Vagina (tissue), 2 donors: Measurements from ENCODE around the gene XPO4. TPM values are rescaled to one million over a fixed set of nuclear protein-coding genes. Genes with fewer than 3 reads are reported as not detected.
"Not testable (repeated sequence)": the region's sequence is repeated elsewhere in the genome, so short reads cannot be mapped to it uniquely, and the experiment has no call there.

Experiments used
- DNase-seq, 2 donors: peaks; one replicate each; pipeline ENCODE4 v3.0.0-alpha.2; 2017; ENCODE audit errors: extremely low spot score in 2 of 2
- H3K27ac ChIP-seq: fragments of 200-600 bp; sonication (generic); one replicate; pipeline ENCODE4 v1.5.1; 2019
- H3K27me3 ChIP-seq: fragments of 200-600 bp; sonication (generic); one replicate; pipeline ENCODE4 v1.5.1; 2019
- H3K36me3 ChIP-seq, 2 donors: fragments of 200-600 bp; sonication (generic); one replicate each; pipeline ENCODE4 v1.5.1; 2017 to 2019
- H3K4me1 ChIP-seq: fragments of 200-600 bp; sonication (generic); one replicate; pipeline ENCODE4 v1.5.1; 2019
- H3K4me3 ChIP-seq, 2 donors: fragments of 200-600 bp; sonication (generic); 1 replicate in 1 of 2; 2 replicates in 1 of 2; pipeline ENCODE4 v1.5.1; 2016 to 2019
- H3K9me3 ChIP-seq: fragments of 200-600 bp; sonication (generic); one replicate; pipeline ENCODE4 v1.5.1; 2019
- POLR2A ChIP-seq, 2 donors: fragments of 450-650 bp; IDR thresholded peaks; one replicate each; pipeline ENCODE4 v1.6.1; 2017; ENCODE audit warnings: antibody characterized with exemption in 2 of 2, mild to moderate bottlenecking in 2 of 2, moderate library complexity in 2 of 2
- POLR2AphosphoS5 ChIP-seq, 2 donors: sonication (generic); formaldehyde crosslinking; IDR thresholded peaks; one replicate each; pipeline ENCODE4 v1.9.0; 2017; ENCODE audit warnings: antibody characterized with exemption in 2 of 2, mild to moderate bottlenecking in 2 of 2, low read depth in 1 of 2; ENCODE audit not compliant: insufficient read depth in 1 of 2
- intact Hi-C: fragments of 100-400 bp; cut with DNase I; formaldehyde crosslinking; loops from one replicate; pipeline ENCODE4 v1.15.1; 2023
- total RNA-seq: library from RNA; depleted of rRNA; stranded (reverse); fragments of >200 nt; gene quantifications from one replicate; pipeline ENCODE4 v1.2.3, GENCODE V29; 2016
- TF ChIP-seq, protein P1 (sequence below), 3 experiments: fragments of 450-650 bp in 2 of 3; fragments of 200-600 bp in 1 of 3; sonication (generic) in 1 of 3; IDR thresholded peaks; one replicate each; pipeline ENCODE4 v1.5.1; 2017 to 2019; ENCODE audit warnings: antibody characterized with exemption in 3 of 3, mild to moderate bottlenecking in 2 of 3, moderate library complexity in 2 of 3

XPO4 gene
- total RNA-seq, 1 donor from 2014 or later, result 17.7 TPM

DNA sequence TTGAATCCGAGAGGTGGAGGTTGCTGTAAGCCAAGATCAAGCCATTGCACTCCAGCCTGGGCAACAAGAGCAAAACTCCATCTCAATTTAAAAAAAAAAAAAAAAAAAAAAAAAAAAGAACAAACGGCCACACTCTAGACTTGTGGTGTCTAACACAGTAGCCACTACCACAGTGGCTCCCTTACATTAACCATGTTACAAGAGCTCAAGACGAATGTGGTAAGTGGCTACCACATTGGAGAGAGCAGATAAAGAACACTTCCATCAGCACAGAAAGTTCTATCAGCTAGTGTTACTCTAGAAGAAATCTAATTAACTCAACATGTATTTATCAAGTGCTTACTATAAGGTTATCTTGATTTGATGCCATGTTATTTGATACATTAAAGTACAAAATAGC is 11.5 kb downstream of the XPO4 start:
- Histone ChIP-seq H3K27me3 (no peaks in the 10 kb centered on the region), H3K27ac (no peak overlapping the region), H3K4me1 (peaks cover 7% of the 10 kb centered on the region), H3K9me3 (no peaks in the 10 kb centered on the region), H3K36me3 (no peaks in the 10 kb centered on the region), H3K4me3 (no peak overlapping the region)
- DNase-seq, result no peak
- TF ChIP-seq POLR2AphosphoS5 (IDR thresholded peaks at IDR 0.05; ENCODE audit: insufficient read depth in 1 of 2, low read depth in 1 of 2), result no peak
- intact Hi-C loops, result loop anchor here (10.0 kb wide), 1 partner anchor 1006 kb away; no protein-coding TSS in a partner anchor

DNA sequence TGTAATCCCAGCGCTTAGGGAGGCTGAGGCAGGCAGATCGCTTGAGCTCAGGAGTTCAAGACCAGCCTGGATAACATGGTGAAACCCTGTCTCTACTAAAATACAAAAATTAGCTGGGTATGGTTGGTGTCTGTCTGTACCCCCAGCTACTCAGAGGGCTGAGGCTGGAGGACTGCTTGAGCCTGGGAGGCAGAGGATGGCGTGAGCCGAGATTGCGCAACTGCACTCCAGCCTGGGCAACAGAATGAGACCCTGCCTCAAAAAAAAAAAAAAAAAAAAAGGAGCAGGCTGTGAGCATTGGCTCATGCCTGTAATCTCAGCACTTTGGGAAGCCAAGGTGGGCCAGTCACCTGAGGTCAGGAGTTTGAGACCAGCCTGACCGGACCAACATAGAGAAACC is 12.0 kb downstream of the XPO4 start:
- DNase-seq, H3K27ac ChIP-seq, H3K27me3 ChIP-seq, H3K4me3 ChIP-seq, H3K9me3 ChIP-seq, H3K36me3 ChIP-seq, H3K4me1 ChIP-seq: not testable (repeated sequence)
- intact Hi-C loops, result loop anchor here (10.0 kb wide), 1 partner anchor 1006 kb away; no protein-coding TSS in a partner anchor

DNA sequence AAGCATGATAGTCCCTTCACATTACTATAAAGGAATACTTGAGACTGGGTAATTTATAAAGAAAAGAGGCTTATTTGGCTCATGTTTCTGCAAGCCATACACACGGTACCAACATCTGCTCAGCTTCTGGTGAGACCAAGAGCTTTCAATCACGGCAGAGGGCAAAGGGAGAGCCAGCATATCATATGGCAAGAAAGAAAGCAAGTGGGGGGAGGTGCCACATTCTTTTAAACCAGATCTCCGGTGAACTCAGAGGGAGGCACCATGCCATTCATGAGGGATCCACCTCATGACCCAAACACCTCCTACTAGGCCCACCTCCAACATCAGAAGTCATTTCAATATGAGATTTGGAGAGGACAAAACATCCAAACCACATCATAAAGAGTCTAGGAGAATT is 20.3 kb downstream of the XPO4 start:
- no peak overlapping the region for H3K4me3 ChIP-seq
- no peaks in the 10 kb centered on the region for H3K27me3 ChIP-seq
- peaks cover 27% of the 10 kb centered on the region for H3K4me1 ChIP-seq
- intact Hi-C loops, result no loop called here
- H3K36me3 ChIP-seq, result no peaks in the 10 kb centered on the region
- DNase-seq, result no peak
- no peak overlapping the region for H3K27ac ChIP-seq
- TF ChIP-seq, protein P1, sequence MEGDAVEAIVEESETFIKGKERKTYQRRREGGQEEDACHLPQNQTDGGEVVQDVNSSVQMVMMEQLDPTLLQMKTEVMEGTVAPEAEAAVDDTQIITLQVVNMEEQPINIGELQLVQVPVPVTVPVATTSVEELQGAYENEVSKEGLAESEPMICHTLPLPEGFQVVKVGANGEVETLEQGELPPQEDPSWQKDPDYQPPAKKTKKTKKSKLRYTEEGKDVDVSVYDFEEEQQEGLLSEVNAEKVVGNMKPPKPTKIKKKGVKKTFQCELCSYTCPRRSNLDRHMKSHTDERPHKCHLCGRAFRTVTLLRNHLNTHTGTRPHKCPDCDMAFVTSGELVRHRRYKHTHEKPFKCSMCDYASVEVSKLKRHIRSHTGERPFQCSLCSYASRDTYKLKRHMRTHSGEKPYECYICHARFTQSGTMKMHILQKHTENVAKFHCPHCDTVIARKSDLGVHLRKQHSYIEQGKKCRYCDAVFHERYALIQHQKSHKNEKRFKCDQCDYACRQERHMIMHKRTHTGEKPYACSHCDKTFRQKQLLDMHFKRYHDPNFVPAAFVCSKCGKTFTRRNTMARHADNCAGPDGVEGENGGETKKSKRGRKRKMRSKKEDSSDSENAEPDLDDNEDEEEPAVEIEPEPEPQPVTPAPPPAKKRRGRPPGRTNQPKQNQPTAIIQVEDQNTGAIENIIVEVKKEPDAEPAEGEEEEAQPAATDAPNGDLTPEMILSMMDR (IDR thresholded peaks at IDR 0.05), result no peak
- TF ChIP-seq POLR2A (IDR thresholded peaks at IDR 0.05) (no peak), POLR2AphosphoS5 (IDR thresholded peaks at IDR 0.05; ENCODE audit: insufficient read depth in 1 of 2, low read depth in 1 of 2) (no peak)
- no peaks in the 10 kb centered on the region for H3K9me3 ChIP-seq

DNA sequence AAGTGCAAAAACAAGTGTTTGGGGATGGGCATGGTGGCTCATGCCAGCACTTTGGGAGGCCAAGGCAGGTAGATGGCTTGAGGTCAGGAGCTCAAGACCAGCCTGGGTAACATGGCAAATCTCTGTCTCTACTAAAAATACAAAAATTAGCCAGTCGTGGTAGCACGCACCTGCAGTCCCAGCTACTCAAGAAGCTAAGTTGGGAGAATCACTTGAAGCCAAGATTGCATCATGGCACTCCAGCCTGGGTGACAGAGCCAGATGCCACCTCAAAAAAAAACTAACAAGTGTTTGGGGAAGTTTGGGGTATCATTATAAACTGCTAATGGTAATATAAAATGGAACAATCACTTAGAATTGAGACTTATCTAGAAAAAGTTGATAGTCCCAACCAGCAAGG is 24.6 kb downstream of the XPO4 start:
- intact Hi-C loops, result no loop called here
- TF ChIP-seq POLR2A (IDR thresholded peaks at IDR 0.05) (no peak), POLR2AphosphoS5 (IDR thresholded peaks at IDR 0.05; ENCODE audit: insufficient read depth in 1 of 2, low read depth in 1 of 2) (no peak)
- TF ChIP-seq, protein P1 (IDR thresholded peaks at IDR 0.05), result no peak
- Histone ChIP-seq H3K9me3 (no peaks in the 10 kb centered on the region), H3K4me1 (peaks cover 30% of the 10 kb centered on the region), H3K27me3 (no peaks in the 10 kb centered on the region), H3K27ac (no peak overlapping the region), H3K36me3 (no peaks in the 10 kb centered on the region), H3K4me3 (no peak overlapping the region)
- no peak for DNase-seq

DNA sequence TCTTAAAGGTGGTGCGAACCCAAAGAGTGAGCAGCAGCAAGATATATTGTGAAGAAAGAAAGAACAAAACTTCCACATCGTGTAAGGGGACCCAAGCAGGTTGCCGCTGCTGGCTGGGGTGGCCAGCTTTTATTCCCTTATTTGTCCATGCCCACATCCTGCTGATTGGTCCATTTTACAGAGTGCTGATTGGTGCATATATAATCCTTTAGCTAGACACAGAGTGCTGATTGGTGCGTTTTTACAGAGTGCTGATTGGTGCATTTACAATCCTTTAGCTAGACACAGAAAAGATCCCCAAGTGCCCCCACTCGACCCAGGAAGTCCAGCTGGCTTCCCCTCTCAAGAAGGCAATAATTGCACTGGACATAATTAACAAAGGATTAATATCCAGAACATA is 25.7 kb downstream of the XPO4 start:
- intact Hi-C loops, DNase-seq, H3K4me3 ChIP-seq, H3K27ac ChIP-seq, H3K27me3 ChIP-seq, H3K9me3 ChIP-seq, H3K36me3 ChIP-seq: not testable (repeated sequence)
- H3K4me1 ChIP-seq, result peaks cover 28% of the 10 kb centered on the region

DNA sequence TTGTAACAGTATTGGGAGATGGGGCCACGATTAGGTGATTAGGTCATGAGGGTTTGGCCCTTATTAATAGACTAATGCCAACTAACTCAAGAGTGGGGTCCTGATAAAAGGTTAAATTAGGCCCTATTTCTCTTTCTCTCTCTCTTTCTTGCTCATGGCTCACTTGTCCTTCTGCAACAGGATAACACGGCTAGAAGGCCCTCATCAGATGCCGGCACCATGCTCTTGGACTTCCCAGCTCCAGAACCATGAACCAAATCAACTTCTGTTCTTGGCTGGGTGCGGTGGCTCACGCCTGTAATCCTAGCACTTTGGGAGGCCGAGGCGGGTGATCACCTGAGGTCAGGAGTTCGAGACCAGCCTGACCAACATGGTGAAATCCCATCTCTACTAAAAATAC is 28.1 kb downstream of the XPO4 start:
- H3K27me3 ChIP-seq, H3K9me3 ChIP-seq, DNase-seq, H3K27ac ChIP-seq, intact Hi-C loops, H3K4me3 ChIP-seq, H3K36me3 ChIP-seq: not testable (repeated sequence)
- peaks cover 20% of the 10 kb centered on the region for H3K4me1 ChIP-seq

DNA sequence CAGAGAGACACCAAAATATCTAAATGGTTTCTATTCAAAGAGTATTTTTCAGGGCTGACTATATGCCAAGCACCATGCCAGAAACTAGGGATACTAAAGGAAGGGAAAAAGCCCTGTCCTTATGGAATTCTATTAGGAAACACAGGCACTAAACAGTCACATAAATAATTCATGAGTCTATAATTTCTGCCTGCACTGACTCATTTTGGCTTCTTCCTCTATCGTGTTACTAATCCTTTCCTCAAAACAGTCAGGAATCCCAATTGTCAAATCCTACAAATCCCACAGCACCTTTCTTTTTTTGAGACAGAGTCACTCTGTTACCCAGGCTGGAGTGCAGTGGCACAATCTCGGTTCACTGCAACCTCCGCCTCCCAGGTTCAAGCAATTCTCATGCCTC is 29.2 kb downstream of the XPO4 start:
- Histone ChIP-seq H3K9me3 (no peaks in the 10 kb centered on the region), H3K36me3 (no peaks in the 10 kb centered on the region), H3K27ac (no peak overlapping the region), H3K4me1 (peaks cover 20% of the 10 kb centered on the region), H3K27me3 (no peaks in the 10 kb centered on the region), H3K4me3 (no peak overlapping the region)
- DNase-seq, result no peak
- no peak for TF ChIP-seq POLR2A (IDR thresholded peaks at IDR 0.05)
- TF ChIP-seq, protein P1 (IDR thresholded peaks at IDR 0.05), result no peak
- TF ChIP-seq POLR2AphosphoS5 (IDR thresholded peaks at IDR 0.05; ENCODE audit: insufficient read depth in 1 of 2, low read depth in 1 of 2), result no peak
- intact Hi-C loops, result no loop called here
